NOMO-1 (cell line): ENCODE data around the gene NME3.

Experiments used
- DNase-seq, 2 experiments: peaks; one replicate each; lab custom pipeline; 2025; ENCODE audit not compliant: unreplicated experiment in 2 of 2; lab: John Stamatoyannopoulos, UW

Gene NME3

GRCh38 chr16:1770328-1771187 is 785 bp downstream of the NME3 start:
- no peak for DNase-seq

- DNase-seq = no peak
Measured at GRCh38 chr16:1769402-1770300, 1.7 kb downstream of the NME3 start.

GRCh38 chr16:1768767-1769401 is 2.5 kb downstream of the NME3 start:
- no peak for DNase-seq

GRCh38 chr16:1768061-1768766 is 3.1 kb downstream of the NME3 start:
- no peak for DNase-seq

GRCh38 chr16:1767116-1767994 is 4.0 kb downstream of the NME3 start:
- DNase-seq = no peak

GRCh38 chr16:1766701-1767100 is 4.6 kb downstream of the NME3 start:
- no peak for DNase-seq

- DNase-seq = no peak
Measured at GRCh38 chr16:1766231-1766630, 5.1 kb downstream of the NME3 start.

GRCh38 chr16:1765826-1766225 is 5.5 kb downstream of the NME3 start:
- no peak for DNase-seq

- no peak for DNase-seq
Measured at GRCh38 chr16:1764971-1765370, 6.4 kb downstream of the NME3 start.

GRCh38 chr16:1763521-1764511 is 7.5 kb downstream of the NME3 start:
- no peak for DNase-seq

- no peak for DNase-seq
Measured at GRCh38 chr16:1762879-1763520, 8.3 kb downstream of the NME3 start.

- DNase-seq = no peak
Measured at GRCh38 chr16:1762196-1762878, 9.0 kb downstream of the NME3 start.

GRCh38 chr16:1761751-1762150 is 9.6 kb downstream of the NME3 start:
- DNase-seq = no peak

GRCh38 chr16:1760911-1761310 is 10.4 kb downstream of the NME3 start:
- no peak for DNase-seq

- DNase-seq = no peak
Measured at GRCh38 chr16:1759511-1759910, 11.8 kb downstream of the NME3 start.

GRCh38 chr16:1758923-1759322 is 12.4 kb downstream of the NME3 start:
- no peak for DNase-seq

- no peak for DNase-seq
Measured at GRCh38 chr16:1757714-1758461, 13.5 kb downstream of the NME3 start.
